ENCODE results near the gene TBRG4. TPM values are rescaled to one million over a fixed set of nuclear protein-coding genes. Genes with fewer than 3 reads are reported as not detected.
"Not testable (repeated sequence)": the region's sequence is repeated elsewhere in the genome, so short reads cannot be mapped to it uniquely, and the experiment has no call there.

TBRG4 gene
- total RNA-seq, 1 experiment from 2014 or later = 107 TPM

GRCh38 chr7:45114926-45115325, 3.4 kb upstream of the TBRG4 start:
- ATAC-seq (no peak), DNase-seq (no peak)
- no peaks in the 10 kb centered on the region for H3K9me2 ChIP-seq (replicated peaks; ENCODE audit: low read length)
- H3K79me2 ChIP-seq (ENCODE audit: low read length) = peaks cover 16% of the 10 kb centered on the region
- TF ChIP-seq EZH2 (IDR thresholded peaks at IDR 0.05; ENCODE audit: low read length, unreplicated experiment) (no peak), EZH2phosphoT487 (IDR thresholded peaks at IDR 0.05; ENCODE audit: borderline replicate concordance, low read length) (no peak), CTCF (conservative IDR thresholded peaks at IDR 0.05; ENCODE audit: low read depth, low read length) (no peak)
- peaks cover 13% of the 10 kb centered on the region for H3K4me1 ChIP-seq (ENCODE audit: insufficient read depth, low read length)
- H3K27ac ChIP-seq (ENCODE audit: low read length) = no peak overlapping the region
- no peak overlapping the region for H3K4me2 ChIP-seq (ENCODE audit: low read length)
- H3K4me3 ChIP-seq (ENCODE audit: low read length) = no peak overlapping the region
- intact Hi-C loops (cut with micrococcal nuclease) = no loop called here
- 0 out of 2 replicates have a peak, but pooled peaks cover 3% of the 10 kb centered on the region for H4K20me1 ChIP-seq (ENCODE audit: low read length)
- H3K9ac ChIP-seq (ENCODE audit: low read length) = no peak overlapping the region
- BruUV-seq (replicated peaks) = no TSS peak
- H3F3A ChIP-seq (ENCODE audit: low read length, unreplicated experiment) = no peaks in the 10 kb centered on the region
- ChIA-PET POLR2A (ENCODE audit: unreplicated experiment) (interaction anchor here (0.6 kb wide), 1 partner anchor 769 kb away, joined by 4 read pairs; no protein-coding TSS in a partner anchor), CTCF (no interaction called here)
- no peaks in the 10 kb centered on the region for H3K27me3 ChIP-seq (ENCODE audit: low read length)
- H3K9me3 ChIP-seq (ENCODE audit: low read length) = no peaks in the 10 kb centered on the region
- no peak overlapping the region for H2AFZ ChIP-seq (ENCODE audit: low read length)
- H3K36me3 ChIP-seq (ENCODE audit: low read depth, low read length) = no peaks in the 10 kb centered on the region

- ATAC-seq; H3K36me3 ChIP-seq (ENCODE audit: low read depth, low read length); H2AFZ ChIP-seq (ENCODE audit: low read length); H4K20me1 ChIP-seq (ENCODE audit: low read length); H3K27me3 ChIP-seq (ENCODE audit: low read length); POLR2A ChIA-PET (ENCODE audit: unreplicated experiment); H3K4me3 ChIP-seq (ENCODE audit: low read length); H3K27ac ChIP-seq (ENCODE audit: low read length); H3K9me2 ChIP-seq (replicated peaks; ENCODE audit: low read length); H3K9me3 ChIP-seq (ENCODE audit: low read length); H3K4me2 ChIP-seq (ENCODE audit: low read length); intact Hi-C loops (cut with micrococcal nuclease); DNase-seq; H3F3A ChIP-seq (ENCODE audit: low read length, unreplicated experiment); BruUV-seq (replicated peaks); CTCF ChIA-PET; H3K9ac ChIP-seq (ENCODE audit: low read length): not testable (repeated sequence)
- Histone ChIP-seq H3K4me1 (ENCODE audit: insufficient read depth, low read length) (peaks cover 17% of the 10 kb centered on the region), H3K79me2 (ENCODE audit: low read length) (peaks cover 22% of the 10 kb centered on the region)
Observed at GRCh38 chr7:45114257-45114656, 2.8 kb upstream of the TBRG4 start.

- Histone ChIP-seq H3K9ac (ENCODE audit: low read length) (no peak overlapping the region; the same call in 1 of the 2 replicates), H3K4me3 (ENCODE audit: low read length) (peak overlapping the region; percentile 94; the same call in 1 of the 2 replicates), H3K4me1 (ENCODE audit: insufficient read depth, low read length) (peaks cover 30% of the 10 kb centered on the region), H4K20me1 (ENCODE audit: low read length) (peaks cover 16% of the 10 kb centered on the region; the same call in 1 of the 2 replicates), H3K27me3 (ENCODE audit: low read length) (no peaks in the 10 kb centered on the region), H3F3A (ENCODE audit: low read length, unreplicated experiment) (no peaks in the 10 kb centered on the region), H3K27ac (ENCODE audit: low read length) (no peak overlapping the region), H3K9me3 (ENCODE audit: low read length) (no peaks in the 10 kb centered on the region), H3K36me3 (ENCODE audit: low read depth, low read length) (peaks cover 17% of the 10 kb centered on the region), H3K4me2 (ENCODE audit: low read length) (peak overlapping the region; percentile 75; the same call in 1 of the 2 replicates), H2AFZ (ENCODE audit: low read length) (no peak overlapping the region), H3K9me2 (replicated peaks; ENCODE audit: low read length) (no peaks in the 10 kb centered on the region), H3K79me2 (ENCODE audit: low read length) (peaks cover 39% of the 10 kb centered on the region)
- DNase-seq (no peak), ATAC-seq (no peak)
- intact Hi-C loops (cut with micrococcal nuclease) = no loop called here
- ChIA-PET POLR2A (ENCODE audit: unreplicated experiment) (no interaction called here), CTCF (interaction anchor here (0.7 kb wide), 1 partner anchor 112 kb away, joined by 3 read pairs; no protein-coding TSS in a partner anchor)
- TF ChIP-seq CTCF (conservative IDR thresholded peaks at IDR 0.05; ENCODE audit: low read depth, low read length) (no peak), EZH2phosphoT487 (IDR thresholded peaks at IDR 0.05; ENCODE audit: borderline replicate concordance, low read length) (no peak), EZH2 (IDR thresholded peaks at IDR 0.05; ENCODE audit: low read length, unreplicated experiment) (no peak)
- BruUV-seq (replicated peaks) = no TSS peak
Observed at GRCh38 chr7:45112648-45113047, 1.2 kb upstream of the TBRG4 start.
